HG03565 (cell line): Measurements from ENCODE around the gene POLR1H.
A peak's percentile ranks its signal among the peaks of the same experiment; 100 is the strongest.
"Not testable (repeated sequence)": the region's sequence is repeated elsewhere in the genome, so short reads cannot be mapped to it uniquely, and the experiment has no call there.

ENCODE experiments used
- ATAC-seq: cut with Tn5 transposase; IDR thresholded peaks from one replicate; pipeline ENCODE4 v1.9.1; 2021; ENCODE audit warnings: mild to moderate bottlenecking, moderate library complexity; ENCODE audit not compliant: unreplicated experiment

POLR1H gene, protein sequence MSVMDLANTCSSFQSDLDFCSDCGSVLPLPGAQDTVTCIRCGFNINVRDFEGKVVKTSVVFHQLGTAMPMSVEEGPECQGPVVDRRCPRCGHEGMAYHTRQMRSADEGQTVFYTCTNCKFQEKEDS

GRCh38 chr6:30061092-30061857, at the start of gene POLR1H:
TSS of gene POLR1H (plus strand) at chr6:30061265. CDS start at chr6:30061525, 260 bp downstream.
- ATAC-seq: peak; percentile 81

DNA sequence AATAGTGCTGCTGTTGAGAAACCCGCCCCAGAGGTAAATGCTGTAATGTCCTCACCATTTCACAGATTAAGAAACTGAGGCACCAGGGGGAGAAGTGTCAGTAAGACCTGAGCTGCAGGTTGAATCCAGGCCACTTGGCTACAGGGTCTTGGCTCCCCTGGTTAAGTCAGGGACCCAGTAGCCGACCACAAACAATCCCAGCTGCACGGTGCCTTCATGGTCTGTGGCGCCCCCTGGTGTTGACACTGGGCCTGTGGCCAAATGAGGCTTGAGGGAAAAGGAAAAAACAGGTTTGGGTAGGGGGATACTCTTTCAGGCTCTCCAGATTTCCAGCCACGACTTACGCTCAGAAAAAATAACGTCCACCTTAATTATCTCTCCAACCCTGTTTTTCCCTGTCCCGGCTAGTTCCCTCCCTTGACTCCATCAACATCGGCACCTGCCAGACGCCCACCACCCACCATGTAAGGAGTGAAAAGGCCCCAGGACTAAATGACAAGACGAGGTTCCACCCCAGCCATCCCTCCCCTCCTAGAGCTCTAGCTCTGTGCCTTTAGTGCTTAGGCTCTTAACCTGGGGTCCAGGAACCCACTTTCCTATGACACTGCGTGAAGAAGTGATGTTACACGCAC, 47.7 kb upstream of the POLR1H start:
- no peak for ATAC-seq

DNA sequence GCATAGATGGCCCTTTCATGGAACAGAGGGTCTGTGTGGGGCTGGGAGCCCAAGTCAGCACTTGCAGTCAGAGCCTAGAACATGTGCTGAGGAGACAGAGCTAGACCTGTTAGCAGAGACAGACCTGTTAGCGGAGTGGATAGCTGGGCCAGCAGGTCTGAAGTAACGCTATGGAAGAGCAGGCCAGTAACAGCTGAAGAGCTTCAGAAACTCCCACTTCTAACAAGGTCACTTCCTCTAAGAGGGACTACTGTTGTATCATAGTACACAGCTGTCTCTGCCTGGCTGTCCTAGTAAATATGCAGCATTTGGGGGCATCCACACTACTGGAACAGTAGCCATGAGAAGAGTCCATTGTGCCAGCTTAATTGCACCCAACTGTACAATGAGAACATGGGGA, 41.2 kb upstream of the POLR1H start:
- no peak for ATAC-seq

GRCh38 chr6:30020626-30021025, 40.4 kb upstream of the POLR1H start:
- ATAC-seq: no peak

GRCh38 chr6:30022189-30022588, 38.9 kb upstream of the POLR1H start:
- ATAC-seq: no peak

- not testable (repeated sequence) for ATAC-seq
Measured at GRCh38 chr6:30022712-30023111, 38.4 kb upstream of the POLR1H start.

- ATAC-seq: no peak
Measured at GRCh38 chr6:30025186-30025585, 35.9 kb upstream of the POLR1H start.

DNA sequence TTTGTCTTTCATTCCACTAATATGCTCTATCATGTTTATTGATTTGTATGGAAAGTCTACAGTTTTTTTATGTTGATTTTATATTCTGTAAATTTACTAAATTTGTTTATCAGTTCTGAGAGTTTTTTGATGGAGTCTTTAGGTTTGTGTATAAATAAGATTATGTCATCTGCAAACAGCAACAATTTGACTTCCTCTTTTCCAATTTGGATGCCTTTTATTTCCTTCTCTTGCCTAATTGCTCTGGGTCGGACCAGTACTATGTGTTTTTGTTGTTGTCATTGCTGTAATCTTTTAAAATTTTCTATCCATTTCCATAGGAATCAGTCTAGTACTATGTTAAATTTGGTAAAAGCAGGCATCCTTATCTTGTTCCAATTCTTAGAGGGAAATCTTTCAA, 31.5 kb upstream of the POLR1H start:
- ATAC-seq: no peak

DNA sequence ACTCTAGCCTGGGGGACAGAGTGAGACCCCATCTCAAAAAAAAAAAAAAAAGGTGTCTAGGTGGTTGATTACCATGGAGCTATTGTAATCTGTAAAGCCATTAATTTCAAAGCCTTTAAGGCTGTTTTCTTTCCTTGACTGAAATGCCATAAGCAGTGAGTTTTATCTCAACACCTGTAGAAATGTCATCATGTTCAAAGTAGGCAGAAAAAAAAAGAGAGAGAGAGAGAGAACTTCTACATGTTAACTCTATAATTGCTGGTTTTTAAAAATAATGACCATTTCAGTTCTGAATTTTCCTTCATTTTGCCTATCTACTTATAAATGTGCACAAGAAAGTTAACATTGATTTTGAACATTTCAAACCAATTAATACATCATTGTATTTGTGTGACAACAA, 29.7 kb upstream of the POLR1H start:
- no peak for ATAC-seq

- ATAC-seq: not testable (repeated sequence)
Measured at GRCh38 chr6:30033440-30033839, 27.6 kb upstream of the POLR1H start.

- ATAC-seq: no peak
Measured at GRCh38 chr6:30035784-30036183, 25.3 kb upstream of the POLR1H start.

DNA sequence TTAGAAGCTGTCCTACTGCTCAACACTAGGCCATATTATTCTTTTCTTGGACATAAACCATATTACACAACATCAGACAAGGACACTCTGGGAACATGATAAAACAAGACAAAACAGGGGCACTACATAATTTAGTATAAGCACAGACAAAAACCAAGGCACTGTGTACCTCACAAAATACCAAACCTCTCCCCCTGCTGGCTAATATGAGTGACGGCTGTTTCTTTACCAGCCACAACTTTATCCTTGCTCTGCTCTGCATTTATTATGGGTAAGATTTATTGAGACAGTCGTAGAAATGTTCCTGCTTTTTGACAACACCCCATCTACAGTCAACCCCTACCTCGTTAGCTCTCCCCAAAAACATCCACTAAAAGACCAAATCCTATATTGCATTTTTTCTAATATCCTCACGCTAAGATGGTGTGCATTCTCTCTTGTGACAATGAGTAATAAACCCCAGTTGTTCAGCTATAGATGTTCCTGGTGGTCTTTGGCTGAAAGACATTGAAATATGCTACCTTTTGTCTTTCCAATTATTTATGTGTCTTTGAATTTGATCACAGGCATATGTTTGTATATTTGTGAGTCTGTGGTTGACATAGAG, 23.8 kb upstream of the POLR1H start:
- ATAC-seq: no peak

DNA sequence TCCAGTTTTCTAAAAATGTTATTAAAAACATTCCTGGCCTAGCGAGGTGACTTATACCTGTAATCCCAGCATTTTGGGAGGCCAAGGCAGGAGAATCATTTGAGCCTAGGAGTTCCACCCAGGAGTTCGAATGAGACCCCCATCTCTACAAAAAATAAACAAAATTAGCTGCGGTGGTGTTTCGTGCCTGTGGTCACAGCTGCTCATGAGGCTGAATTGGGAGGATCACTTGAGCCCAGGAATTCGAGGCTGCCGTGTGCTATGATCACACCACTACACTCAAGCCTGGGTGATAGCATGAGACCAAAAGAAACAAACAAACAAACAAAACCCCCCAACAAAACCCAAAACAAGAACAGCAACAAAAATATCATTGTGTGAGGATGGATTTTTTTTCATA, 19.8 kb upstream of the POLR1H start:
- no peak for ATAC-seq

- no peak for ATAC-seq
Measured at GRCh38 chr6:30041821-30042220, 19.2 kb upstream of the POLR1H start.

DNA sequence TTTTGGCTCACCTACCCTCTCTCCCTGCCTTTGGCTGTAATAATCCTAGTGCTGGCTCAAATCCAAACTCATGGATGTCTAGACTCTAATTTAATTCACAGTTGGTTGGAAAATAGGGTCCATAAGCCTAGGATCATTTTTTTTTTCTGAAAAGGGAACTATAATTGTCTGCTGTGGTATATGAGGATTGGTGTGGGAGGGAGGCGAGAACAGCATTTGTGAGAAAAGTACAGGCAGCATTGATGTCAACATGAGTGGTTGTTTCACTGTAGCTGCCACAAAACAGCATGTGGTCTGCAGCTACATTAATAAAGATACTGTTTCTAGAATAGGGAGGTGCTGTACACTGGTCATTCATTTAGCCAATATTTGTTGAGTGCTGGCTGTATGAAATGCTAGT, 18.6 kb upstream of the POLR1H start:
- no peak for ATAC-seq

DNA sequence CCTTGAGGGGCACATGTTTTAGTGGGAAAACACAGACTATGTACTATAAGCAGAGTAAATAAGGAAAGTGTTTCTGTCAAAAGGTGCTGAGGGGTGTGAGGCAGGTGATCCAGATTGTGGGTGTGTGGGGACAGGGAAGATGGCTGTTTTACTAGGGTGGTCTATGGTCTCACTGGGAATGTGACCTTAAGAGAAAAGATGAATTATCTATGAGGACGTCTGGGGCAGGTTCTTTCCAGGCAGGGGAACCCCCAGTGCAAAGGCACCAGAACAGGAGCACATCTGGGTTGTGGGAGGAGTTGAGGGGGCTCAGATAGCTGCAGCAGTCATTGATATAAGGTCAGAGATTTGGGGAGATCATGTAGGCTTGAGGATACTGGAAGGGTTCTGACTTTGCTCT, 18.2 kb upstream of the POLR1H start:
- ATAC-seq: no peak

DNA sequence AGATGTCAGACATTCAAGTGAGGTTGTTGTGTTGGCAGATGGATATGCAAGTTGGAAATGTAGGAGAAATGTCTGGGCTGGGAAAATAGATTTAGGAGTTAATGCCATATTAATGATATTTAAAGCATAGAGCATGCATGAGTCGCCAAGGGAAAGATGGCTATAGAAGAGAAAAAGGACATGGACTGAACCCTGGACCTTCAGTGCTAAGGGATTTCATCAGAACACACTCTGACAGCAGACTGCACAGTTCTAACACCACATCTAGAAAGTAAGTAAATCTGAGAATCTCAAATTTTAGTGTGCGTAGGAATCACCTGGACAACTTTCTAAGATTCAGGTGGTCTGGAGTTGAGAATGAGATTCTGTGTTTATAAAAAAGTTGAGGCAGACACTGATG, 17.3 kb upstream of the POLR1H start:
- no peak for ATAC-seq

DNA sequence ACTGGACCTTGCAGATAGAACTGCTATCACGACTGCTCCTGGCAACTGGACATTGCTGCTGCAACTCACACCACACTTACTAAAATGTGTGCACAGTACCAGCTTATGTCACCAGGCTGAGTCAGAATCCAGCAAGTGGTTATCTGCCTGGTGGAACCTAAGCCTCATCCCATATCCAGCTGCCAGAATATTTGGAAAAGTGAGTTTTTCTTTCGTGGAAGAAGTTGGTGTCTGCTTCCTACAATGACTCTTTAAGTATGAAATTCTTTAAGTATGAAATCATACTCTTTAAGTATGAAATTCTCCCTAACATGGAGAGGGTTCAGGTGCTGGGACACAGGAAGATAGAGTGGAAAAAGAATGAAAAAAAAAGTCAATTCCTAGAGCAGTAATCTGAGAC, 16.4 kb upstream of the POLR1H start:
- ATAC-seq: no peak

DNA sequence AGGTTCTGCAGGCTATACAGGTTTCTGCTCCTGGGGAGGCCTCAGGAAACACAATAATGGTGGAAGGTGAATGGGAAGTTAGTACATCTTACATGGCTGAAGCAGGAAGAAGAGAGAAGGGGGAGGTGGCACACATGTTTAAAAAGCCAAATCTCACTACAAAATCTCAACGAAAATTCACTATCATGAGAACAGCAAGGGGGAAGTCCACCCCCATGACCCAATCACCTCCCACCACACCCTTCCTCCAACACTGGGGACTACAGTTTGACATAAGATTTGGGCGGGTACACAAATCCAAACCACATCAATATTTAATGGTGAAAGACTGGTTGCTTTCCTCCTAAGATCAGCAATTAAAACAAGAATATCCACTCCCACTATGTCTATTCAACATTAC, 13.8 kb upstream of the POLR1H start:
- ATAC-seq: no peak

DNA sequence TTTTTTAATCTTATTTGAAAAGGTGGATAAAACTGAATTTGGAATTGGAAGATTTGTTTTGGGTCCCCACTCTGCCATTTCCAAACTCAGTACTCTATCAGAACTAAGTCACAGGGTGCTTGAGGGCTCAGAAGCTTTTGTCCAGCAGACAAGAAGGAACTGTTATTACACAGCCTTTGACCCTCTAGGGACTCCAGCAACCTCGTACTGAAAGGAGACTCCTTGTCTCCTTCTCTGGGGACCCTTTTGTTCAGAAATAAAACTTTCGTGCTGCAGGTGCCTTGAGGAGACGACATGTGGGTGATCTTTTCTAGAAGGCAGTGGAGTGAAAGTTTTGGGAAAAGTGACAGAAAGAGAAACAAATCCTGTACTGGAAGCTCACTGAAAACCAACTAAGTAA, 7.4 kb upstream of the POLR1H start:
- ATAC-seq: no peak

- no peak for ATAC-seq
Measured at GRCh38 chr6:30055513-30055912, 5.6 kb upstream of the POLR1H start.

GRCh38 chr6:30060606-30061091, 416 bp upstream of the POLR1H start:
- ATAC-seq: no peak
